H1 (cell line): Measurements from ENCODE around the gene FSD1.
"Not testable (repeated sequence)": the region's sequence is repeated elsewhere in the genome, so short reads cannot be mapped to it uniquely, and the experiment has no call there.

Experiments used
- ASH2L ChIP-seq: fragments of 200-600, 300-600 bp; sonication (generic); IDR thresholded peaks from one replicate; pipeline ENCODE4 v1.7.1; 2017; ENCODE audit warnings: low read length
- CBX5 ChIP-seq: fragments of 300-800, 300-1000 bp; sonication (generic); IDR thresholded peaks from 2 replicates; pipeline ENCODE4 v1.7.1; 2016; ENCODE audit warnings: antibody characterized with exemption, low read length, low read depth
- CTCF ChIP-seq, 3 experiments: IDR thresholded peaks; 1 replicate in 2 of 3; 2 replicates in 1 of 3; pipeline versions ENCODE4 v1.5.1 to v1.6.1; 2011; ENCODE audit warnings: low read length in 3 of 3, mild to moderate bottlenecking in 3 of 3, inconsistent platforms in 2 of 3, low read depth in 1 of 3, moderate library complexity in 1 of 3; ENCODE audit not compliant: insufficient read depth in 1 of 3; ENCODE audit errors: control extremely low read depth in 1 of 3
- EZH2 ChIP-seq: fragments of 200-600 bp; sonication (generic); IDR thresholded peaks from 2 replicates; pipeline ENCODE4 v1.7.1; 2012; ENCODE audit warnings: low read depth, mild to moderate bottlenecking, moderate library complexity, low read length, inconsistent platforms; ENCODE audit not compliant: severe bottlenecking
- JUN ChIP-seq: IDR thresholded peaks from 2 replicates; pipeline ENCODE4 v1.6.1; 2011; ENCODE audit warnings: low read depth, mild to moderate bottlenecking, improper control_type of control experiment, low read length
- PHF8 ChIP-seq: fragments of 200-600 bp; sonication (generic); conservative IDR thresholded peaks from 2 replicates; pipeline ENCODE4 v1.7.1; 2012; ENCODE audit warnings: low read depth, mild to moderate bottlenecking, inconsistent platforms, low read length, moderate library complexity
- POLR2A ChIP-seq, 2 experiments: IDR thresholded peaks; 1 replicate in 1 of 2; 2 replicates in 1 of 2; pipeline ENCODE4 v1.6.1; 2011; ENCODE audit warnings: low read depth in 2 of 2, low read length in 2 of 2, mild to moderate bottlenecking in 2 of 2; ENCODE audit errors: control extremely low read depth in 1 of 2
- POLR2AphosphoS5 ChIP-seq: IDR thresholded peaks from 2 replicates; pipeline ENCODE4 v1.6.1; 2011; ENCODE audit warnings: low read depth, low read length
- RBBP5 ChIP-seq: IDR thresholded peaks from 2 replicates; pipeline ENCODE4 v1.7.1; 2012; ENCODE audit warnings: low read depth, mild to moderate bottlenecking, inconsistent platforms, low read length, moderate library complexity, borderline replicate concordance
- SIN3A ChIP-seq, 2 experiments: IDR thresholded peaks in 1 of 2; conservative IDR thresholded peaks in 1 of 2; 2 replicates each; pipeline ENCODE4 v1.6.1; 2011 to 2012; ENCODE audit warnings: low read length in 2 of 2, improper control_type of control experiment in 1 of 2, low read depth in 1 of 2, mild to moderate bottlenecking in 1 of 2
- SUZ12 ChIP-seq: fragments of 200-600 bp; sonication (generic); IDR thresholded peaks from 2 replicates; pipeline ENCODE4 v1.6.1; 2012; ENCODE audit warnings: mild to moderate bottlenecking, inconsistent platforms, low read length, moderate library complexity, mixed read lengths
- TAF7 ChIP-seq: optimal IDR thresholded peaks from 2 replicates; pipeline ENCODE3; 2011; ENCODE audit warnings: low read depth, mild to moderate bottlenecking, inconsistent platforms, low read length, moderate library complexity, borderline replicate concordance
- TBP ChIP-seq: IDR thresholded peaks from 2 replicates; pipeline ENCODE4 v1.6.1; 2011; ENCODE audit warnings: low read depth, low read length, improper control_type of control experiment
- ZNF274 ChIP-seq: IDR thresholded peaks from 2 replicates; pipeline ENCODE4 v1.7.0; 2012; ENCODE audit warnings: low read length, borderline replicate concordance; ENCODE audit errors: extremely low read depth

- not testable (repeated sequence) for TF ChIP-seq CTCF (IDR thresholded peaks at IDR 0.05; ENCODE audit: control extremely low read depth in 1 of 3, insufficient read depth in 1 of 3, low read depth in 1 of 3, low read length in 3 of 3); ZNF274; TBP; POLR2A (IDR thresholded peaks at IDR 0.05; ENCODE audit: control extremely low read depth in 1 of 2, low read depth in 2 of 2, low read length in 2 of 2); JUN; SUZ12; PHF8; CBX5; POLR2AphosphoS5; TAF7; ASH2L; RBBP5; EZH2; SIN3A (conservative IDR thresholded peaks at IDR 0.05 in 1 of 2, IDR thresholded peaks at IDR 0.05 in 1 of 2; ENCODE audit: low read depth in 1 of 2, low read length in 2 of 2)
Measured at GRCh38 chr19:4274321-4274686, 30.1 kb upstream of the FSD1 start.
